Measurements from ENCODE around the gene ERCC6L. TPM values are rescaled to one million over a fixed set of nuclear protein-coding genes. Genes with fewer than 3 reads are reported as not detected.
"Not testable (repeated sequence)": the region's sequence is repeated elsewhere in the genome, so short reads cannot be mapped to it uniquely, and the experiment has no call there.

ERCC6L gene
- total and polyA plus RNA-seq, 10 of the 15 experiments (the other 5 are each of a cell fraction or from before 2014, with no cell fraction given) = 4.7 to 13.1 (median 7.7) TPM

DNA sequence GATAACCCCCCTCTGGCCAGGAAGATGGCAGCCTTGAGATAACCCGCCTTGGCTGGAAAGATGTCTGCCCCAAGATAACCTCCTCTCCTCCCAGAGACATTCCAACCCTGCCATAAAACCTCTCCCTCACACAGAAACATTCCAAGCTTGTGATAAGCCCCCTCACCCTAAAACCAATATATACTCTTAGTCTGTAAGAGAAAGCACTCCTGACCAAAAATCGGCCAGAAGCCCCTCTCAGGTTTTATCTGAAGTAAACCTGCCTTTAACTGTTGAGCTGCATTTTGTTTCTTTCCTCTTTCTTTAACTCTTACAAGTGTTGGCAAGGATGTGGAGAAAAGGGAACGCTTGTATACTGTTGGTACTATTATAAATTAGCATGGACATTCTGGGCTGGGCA is 8.5 kb downstream of the ERCC6L start:
- Histone ChIP-seq H3K27ac (ENCODE audit: control insufficient read depth, insufficient read depth) (no peak overlapping the region), H4K20me1 (ENCODE audit: control insufficient read depth, insufficient read depth) (no peaks in the 10 kb centered on the region), H3K36me3 (ENCODE audit: control insufficient read depth in 2 of 2, insufficient read depth in 2 of 2, low read length in 1 of 2) (no peaks in the 10 kb centered on the region), H3K4me1 (ENCODE audit: control insufficient read depth, insufficient read depth, low read length) (no peaks in the 10 kb centered on the region), H3K79me2 (ENCODE audit: control insufficient read depth, insufficient read depth, low read length) (no peaks in the 10 kb centered on the region), H3K9me3 (replicated peaks; ENCODE audit: control insufficient read depth, insufficient read depth, low read length) (peaks cover 3% of the 10 kb centered on the region; the same call in 1 of the 3 replicates), H3K9ac (ENCODE audit: control insufficient read depth, insufficient read depth, low read length) (no peak overlapping the region), H3K4me3 (no peak overlapping the region), H3K27me3 (replicated peaks in 1 of 2; ENCODE audit: control insufficient read depth in 2 of 2, insufficient read depth in 2 of 2, low read length in 1 of 2) (no peaks in the 10 kb centered on the region), H2AFZ (ENCODE audit: control insufficient read depth, low read depth, low read length) (no peak overlapping the region), H3K4me2 (ENCODE audit: control insufficient read depth, insufficient read depth) (no peak overlapping the region)
- intact Hi-C loops (cut with micrococcal nuclease; ENCODE audit: unreplicated experiment) (no loop called here), in situ Hi-C loops (cut with MboI) (loop anchor here (25.0 kb wide), 2 partner anchors 1032 to 1907 kb away; no protein-coding TSS in a partner anchor)
- BruUV-seq (replicated peaks) = no TSS peak
- FAIRE-seq (no peak), ATAC-seq (no peak), DNase-seq (ENCODE audit: low read depth, low spot score) (no peak)
- RAD21 ChIA-PET (ENCODE audit: unreplicated experiment) = no interaction called here
- TF ChIP-seq TCF3 (IDR thresholded peaks at IDR 0.05; ENCODE audit: borderline replicate concordance, insufficient read depth, low read depth, low read length) = no peak
- no peak for TF ChIP-seq KAT2A (conservative IDR thresholded peaks at IDR 0.05; ENCODE audit: control insufficient read depth, low read depth, low read length)
- no peak for TF ChIP-seq CBX5 (IDR thresholded peaks at IDR 0.05; ENCODE audit: low read depth)
- no peak for TF ChIP-seq RBBP5 (conservative IDR thresholded peaks at IDR 0.05)
- no peak for TF ChIP-seq TARDBP (IDR thresholded peaks at IDR 0.05; ENCODE audit: borderline replicate concordance)
- TF ChIP-seq HCFC1 (IDR thresholded peaks at IDR 0.05; ENCODE audit: low read length) = no peak
- TF ChIP-seq CREB1 (IDR thresholded peaks at IDR 0.05; ENCODE audit: low read depth) = no peak
- TF ChIP-seq ATF7 (IDR thresholded peaks at IDR 0.05; ENCODE audit: low read depth) = no peak
- TF ChIP-seq, protein P1, sequence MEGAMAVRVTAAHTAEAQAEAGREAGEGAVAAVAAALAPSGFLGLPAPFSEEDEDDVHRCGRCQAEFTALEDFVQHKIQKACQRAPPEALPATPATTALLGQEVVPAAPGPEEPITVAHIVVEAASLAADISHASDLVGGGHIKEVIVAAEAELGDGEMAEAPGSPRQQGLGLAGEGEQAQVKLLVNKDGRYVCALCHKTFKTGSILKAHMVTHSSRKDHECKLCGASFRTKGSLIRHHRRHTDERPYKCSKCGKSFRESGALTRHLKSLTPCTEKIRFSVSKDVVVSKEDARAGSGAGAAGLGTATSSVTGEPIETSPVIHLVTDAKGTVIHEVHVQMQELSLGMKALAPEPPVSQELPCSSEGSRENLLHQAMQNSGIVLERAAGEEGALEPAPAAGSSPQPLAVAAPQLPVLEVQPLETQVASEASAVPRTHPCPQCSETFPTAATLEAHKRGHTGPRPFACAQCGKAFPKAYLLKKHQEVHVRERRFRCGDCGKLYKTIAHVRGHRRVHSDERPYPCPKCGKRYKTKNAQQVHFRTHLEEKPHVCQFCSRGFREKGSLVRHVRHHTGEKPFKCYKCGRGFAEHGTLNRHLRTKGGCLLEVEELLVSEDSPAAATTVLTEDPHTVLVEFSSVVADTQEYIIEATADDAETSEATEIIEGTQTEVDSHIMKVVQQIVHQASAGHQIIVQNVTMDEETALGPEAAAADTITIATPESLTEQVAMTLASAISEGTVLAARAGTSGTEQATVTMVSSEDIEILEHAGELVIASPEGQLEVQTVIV (IDR thresholded peaks at IDR 0.05; ENCODE audit: borderline replicate concordance, partially characterized antibody) = no peak
- TF ChIP-seq JUNB (IDR thresholded peaks at IDR 0.05) = no peak
- TF ChIP-seq POLR2A (IDR thresholded peaks at IDR 0.05; ENCODE audit: low read depth, low read length) = no peak
- TF ChIP-seq BMI1 (IDR thresholded peaks at IDR 0.05; ENCODE audit: borderline replicate concordance) = no peak
- TF ChIP-seq WRNIP1 (IDR thresholded peaks at IDR 0.05; ENCODE audit: borderline replicate concordance, low read depth, low read length) = no peak
- TF ChIP-seq GABPA (IDR thresholded peaks at IDR 0.05; ENCODE audit: low read depth) = no peak
- no peak for TF ChIP-seq FOS (IDR thresholded peaks at IDR 0.05; ENCODE audit: borderline replicate concordance, extremely low read depth, insufficient read length)
- no peak for TF ChIP-seq RFX5 (IDR thresholded peaks at IDR 0.05; ENCODE audit: low read depth, low read length)
- TF ChIP-seq JUND (IDR thresholded peaks at IDR 0.05; ENCODE audit: low read depth, low read length) = no peak
- TF ChIP-seq ZNF384 (IDR thresholded peaks at IDR 0.05; ENCODE audit: borderline replicate concordance, low read depth, low read length) = no peak
- TF ChIP-seq SIX5 (IDR thresholded peaks at IDR 0.05; ENCODE audit: low read depth, low read length, severe bottlenecking) = no peak
- no peak for TF ChIP-seq FOXM1 (IDR thresholded peaks at IDR 0.05; ENCODE audit: low read depth, low read length)
- 63% methylated on average over 3 of the region's 3 CpGs for WGBS (ENCODE audit: insufficient coverage, insufficient replicate concordance, low lambda C conversion rate, missing lambda C conversion rate)
- CTCF ChIA-PET = no interaction called here
- POLR2A ChIA-PET = no interaction called here
- SMC1A ChIA-PET (ENCODE audit: uncharacterized antibody, unreplicated experiment) = no interaction called here

DNA sequence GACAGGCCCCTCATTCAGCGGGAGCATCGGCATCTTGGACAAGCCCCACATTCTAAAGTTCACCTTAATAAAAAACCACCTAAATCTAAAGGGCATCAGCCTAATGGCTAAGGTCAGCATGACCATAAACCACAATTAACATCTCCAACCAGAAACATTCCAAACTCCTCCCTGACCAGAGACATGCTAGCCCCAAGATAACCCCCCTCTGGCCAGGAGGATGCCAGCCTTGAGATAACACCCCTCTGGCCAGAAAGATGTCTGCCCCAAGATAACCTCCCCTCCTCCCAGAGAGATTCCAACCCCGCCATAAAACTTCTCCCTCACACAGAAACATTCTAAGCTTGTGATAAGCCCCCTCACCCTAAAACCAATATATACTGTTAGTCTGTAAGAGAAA is 18.5 kb downstream of the ERCC6L start:
- H3K9ac ChIP-seq (ENCODE audit: control insufficient read depth, insufficient read depth, low read length); DNase-seq (ENCODE audit: low read depth, low spot score); BruUV-seq (replicated peaks); ATAC-seq; H3K27ac ChIP-seq (ENCODE audit: control insufficient read depth, insufficient read depth); POLR2A ChIA-PET; H3K79me2 ChIP-seq (ENCODE audit: control insufficient read depth, insufficient read depth, low read length); H3K4me3 ChIP-seq; H3K4me2 ChIP-seq (ENCODE audit: control insufficient read depth, insufficient read depth); intact Hi-C loops (cut with micrococcal nuclease; ENCODE audit: unreplicated experiment); H2AFZ ChIP-seq (ENCODE audit: control insufficient read depth, low read depth, low read length); SMC1A ChIA-PET (ENCODE audit: uncharacterized antibody, unreplicated experiment); in situ Hi-C loops (cut with MboI); FAIRE-seq; H3K27me3 ChIP-seq (replicated peaks in 1 of 2; ENCODE audit: control insufficient read depth in 2 of 2, insufficient read depth in 2 of 2, low read length in 1 of 2); H3K9me3 ChIP-seq (replicated peaks; ENCODE audit: control insufficient read depth, insufficient read depth, low read length); H3K4me1 ChIP-seq (ENCODE audit: control insufficient read depth, insufficient read depth, low read length); RAD21 ChIA-PET (ENCODE audit: unreplicated experiment); H3K36me3 ChIP-seq (ENCODE audit: control insufficient read depth in 2 of 2, insufficient read depth in 2 of 2, low read length in 1 of 2); CTCF ChIA-PET; H4K20me1 ChIP-seq (ENCODE audit: control insufficient read depth, insufficient read depth): not testable (repeated sequence)
- 74% methylated on average over 3 of the region's 3 CpGs for WGBS (ENCODE audit: insufficient coverage, insufficient replicate concordance, low lambda C conversion rate, missing lambda C conversion rate)
